Loucy (cell line): ENCODE results near the gene INPPL1.

Experiments used
- CTCF ChIP-seq: fragments of 200-600 bp; sonication (generic); conservative IDR thresholded peaks from 2 replicates; pipeline ENCODE4 v1.5.1; 2014; ENCODE audit warnings: mild to moderate bottlenecking, antibody characterized with exemption, low read length
- EZH2phosphoT487 ChIP-seq: fragments of 200-600 bp; IDR thresholded peaks from 2 replicates; pipeline ENCODE4 v1.6.1; 2018; ENCODE audit warnings: antibody characterized with exemption, mild to moderate bottlenecking, moderate library complexity, borderline replicate concordance

GRCh38 chr11:72280037-72280436 lies 55.5 kb downstream of the INPPL1 start:
- no peak for TF ChIP-seq CTCF
- no peak for TF ChIP-seq EZH2phosphoT487
